ENCODE data around the gene ZFYVE28.
A peak's percentile ranks its signal among the peaks of the same experiment; 100 is the strongest.

Gene ZFYVE28

GRCh38 chr4:2268357-2269205 lies 149.9 kb downstream of the ZFYVE28 start:
- no peak for DNase-seq

- DNase-seq = no peak
These were observed 150.6 kb downstream of the ZFYVE28 start for GRCh38 chr4:2267841-2268240.

DNA sequence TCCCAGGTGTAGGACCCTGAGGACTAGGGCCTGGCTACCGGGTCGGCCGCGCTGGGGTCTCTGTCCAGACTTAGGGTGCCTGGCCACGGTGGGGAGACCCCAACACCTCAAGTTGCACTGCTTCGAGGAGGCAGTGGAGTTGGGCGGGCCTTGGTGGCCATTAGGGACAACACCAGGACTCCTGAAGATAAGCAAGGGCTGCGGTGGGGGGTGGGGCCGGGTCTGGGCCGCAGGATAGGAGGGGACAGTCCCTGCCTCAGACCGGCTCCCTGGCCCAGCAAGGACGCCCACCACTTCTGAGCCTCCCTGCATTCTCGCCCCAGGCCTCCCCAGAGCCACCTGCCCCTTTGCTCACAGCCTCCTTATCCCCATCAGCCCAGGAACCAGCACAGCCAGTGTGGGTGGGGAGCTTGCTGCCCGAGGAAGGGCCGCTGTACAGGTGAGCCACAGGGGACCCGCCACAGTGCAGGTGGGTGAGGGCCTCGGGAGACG lies 151.1 kb downstream of the ZFYVE28 start:
- DNase-seq = no peak

DNA sequence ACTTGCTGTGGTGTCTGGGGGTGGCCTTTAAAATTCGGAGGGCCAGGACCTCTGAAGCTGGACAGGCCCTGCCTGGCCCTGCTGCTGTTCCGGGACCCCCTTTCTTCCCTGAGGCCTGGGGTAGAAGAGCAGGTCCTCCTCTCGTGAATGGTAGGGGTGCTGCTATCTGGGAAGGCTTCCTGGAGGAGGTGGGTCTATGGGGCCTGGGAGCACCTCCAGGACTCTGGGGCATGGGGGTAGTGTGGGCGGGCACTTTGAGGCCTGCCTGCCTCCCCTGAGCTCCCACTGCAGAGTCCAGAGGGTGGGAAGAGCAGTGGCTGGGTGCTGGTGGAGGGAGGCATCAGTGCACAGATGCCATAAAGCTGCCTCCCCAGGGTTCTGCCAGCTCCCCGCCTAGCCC lies 151.6 kb downstream of the ZFYVE28 start:
- DNase-seq = no peak

- no peak for DNase-seq
These were observed 152.3 kb downstream of the ZFYVE28 start for GRCh38 chr4:2266181-2266580.

DNA sequence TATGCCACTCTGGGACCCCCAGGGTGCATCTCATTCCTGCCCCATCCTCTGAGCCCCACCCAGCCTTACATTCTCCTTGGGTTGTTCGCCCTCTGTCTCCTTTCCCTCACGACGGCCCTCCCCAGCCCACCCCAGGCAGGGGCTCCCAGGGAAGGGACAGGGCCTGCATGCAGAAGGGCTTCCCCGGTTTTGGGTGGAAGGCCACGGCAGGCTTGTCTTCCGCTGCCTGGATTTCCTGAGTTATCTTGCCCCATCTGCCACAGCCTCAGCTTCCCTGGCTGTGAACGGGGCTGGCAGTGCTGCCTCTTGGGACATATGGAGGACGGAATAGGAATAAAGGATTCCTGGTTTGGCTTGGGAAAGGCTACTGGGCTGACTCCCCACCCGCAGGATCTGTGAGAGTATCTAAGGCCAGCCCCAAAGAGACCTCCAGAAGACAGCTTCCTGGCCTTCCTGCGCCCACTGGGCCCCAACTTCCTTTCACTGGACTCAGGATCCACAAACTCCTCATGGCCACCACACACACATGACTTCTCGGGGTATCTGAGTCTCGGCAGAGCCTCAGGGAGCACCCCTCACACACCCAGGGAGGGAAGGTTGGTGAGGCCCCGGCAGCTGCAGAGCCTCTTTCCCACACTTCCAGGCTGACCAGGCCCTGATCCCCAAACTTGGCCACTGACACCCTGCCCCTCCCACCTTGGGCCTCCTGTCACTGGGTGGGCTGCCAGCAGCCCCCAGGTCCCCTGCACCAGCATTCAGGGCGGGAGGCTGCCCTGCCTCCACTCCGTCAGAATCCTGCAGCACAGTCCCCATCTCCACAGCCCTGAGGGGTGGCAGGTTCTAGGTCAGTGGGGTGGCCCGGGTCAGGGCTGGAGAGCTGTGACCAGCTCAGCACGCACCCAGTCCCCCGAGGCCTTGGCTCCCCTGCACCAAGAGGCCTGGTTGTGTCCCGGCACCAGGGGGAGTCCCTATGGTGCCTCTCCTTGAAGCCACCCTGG lies 153.0 kb downstream of the ZFYVE28 start:
- DNase-seq = no peak

DNA sequence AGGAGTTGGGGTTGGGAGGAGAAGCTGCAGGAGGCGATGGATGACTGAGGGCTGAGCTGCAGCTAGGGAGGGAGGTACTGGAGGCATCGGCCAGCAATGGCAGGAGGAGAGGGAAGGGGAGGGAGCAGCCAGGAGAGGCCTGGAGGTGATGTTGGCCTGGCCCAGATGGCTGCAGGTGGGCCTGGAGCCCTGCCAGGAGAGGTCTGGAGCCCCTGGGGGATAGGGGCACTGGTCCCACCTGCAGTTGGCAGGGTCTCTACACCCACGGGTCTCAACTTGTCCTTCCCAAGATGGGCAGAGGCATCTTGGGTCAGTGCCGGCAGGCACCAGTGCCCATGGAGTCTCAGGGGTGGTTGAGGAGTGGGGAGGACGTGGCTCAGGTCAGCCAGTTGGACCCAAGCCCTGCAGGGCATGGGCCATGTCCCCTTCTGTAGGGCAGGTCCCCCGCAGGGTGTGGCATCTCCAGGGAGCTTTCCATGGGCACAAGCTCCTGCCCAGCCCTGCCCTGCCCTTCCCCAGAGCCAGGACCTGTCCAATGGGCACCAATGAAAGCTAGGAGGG lies 153.9 kb downstream of the ZFYVE28 start:
- no peak for DNase-seq

DNA sequence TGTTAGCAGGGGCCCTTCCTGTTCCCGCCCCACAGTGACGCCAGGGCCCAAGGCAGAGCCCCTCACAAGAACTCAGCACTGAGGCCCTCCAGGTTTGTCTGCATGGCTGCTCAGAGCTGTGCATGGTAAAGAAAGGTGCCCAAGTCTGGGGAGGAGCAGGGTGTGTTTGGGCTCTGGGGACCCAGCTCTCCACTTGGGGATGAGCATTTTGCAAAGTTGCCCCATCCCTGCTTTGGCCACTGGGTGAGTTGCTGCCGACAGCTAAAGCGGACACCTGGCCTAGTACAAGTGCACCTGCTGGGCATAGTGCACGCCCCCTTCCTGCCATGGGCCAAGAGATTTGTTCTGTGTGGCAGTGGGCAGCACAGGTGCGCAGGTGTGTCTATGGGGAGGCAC lies 154.5 kb downstream of the ZFYVE28 start:
- DNase-seq = no peak

- DNase-seq = no peak
These were observed 155.5 kb downstream of the ZFYVE28 start for GRCh38 chr4:2262944-2263250.

DNA sequence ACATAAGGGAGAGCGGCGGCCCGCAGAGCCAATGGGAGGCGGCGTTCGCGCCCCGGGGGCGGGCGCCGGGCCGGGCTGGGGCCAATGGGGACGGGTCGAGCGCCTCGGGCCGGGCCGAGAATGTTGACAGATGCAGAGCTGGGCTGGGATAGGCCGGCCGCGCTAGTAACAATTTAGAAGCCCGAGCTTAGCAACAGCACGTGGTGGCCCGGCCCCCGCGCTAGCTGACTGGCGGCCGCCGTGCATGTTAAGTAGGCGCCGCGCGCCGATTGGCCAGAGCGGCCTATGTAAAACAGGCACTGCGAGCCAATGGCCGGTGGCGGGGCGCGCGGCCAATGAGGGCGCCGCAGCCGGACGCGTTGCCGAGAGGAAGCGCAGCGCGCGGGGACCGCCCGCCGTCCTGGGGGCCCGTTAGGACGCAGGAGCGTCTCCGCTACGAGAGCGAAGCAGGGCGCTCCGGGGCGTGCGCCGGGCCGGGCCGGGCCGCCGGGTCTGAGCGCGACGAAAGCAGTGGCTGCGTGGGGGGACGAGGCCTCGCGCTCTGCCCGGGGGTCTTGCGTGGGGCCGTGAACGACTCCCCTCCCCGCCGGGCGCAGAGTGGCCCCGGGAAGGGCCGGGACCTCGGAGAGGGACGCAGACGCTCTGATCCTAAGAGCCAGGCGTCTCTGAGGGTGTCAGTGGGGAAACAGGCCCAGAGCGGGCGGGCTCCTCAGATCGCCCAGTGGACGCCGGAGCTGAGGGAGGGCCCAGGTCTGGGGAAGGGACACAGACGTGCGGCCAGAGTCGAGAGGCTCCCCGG lies 156.1 kb downstream of the ZFYVE28 start:
- peak; percentile 98 for DNase-seq

- no peak for DNase-seq
These were observed 156.6 kb downstream of the ZFYVE28 start, which contains the start of gene MXD4 for GRCh38 chr4:2261853-2262144. Gene MXD4, minus strand, starts transcription at chr4:2262109. Its CDS starts 129 bp downstream, at chr4:2261980.

GRCh38 chr4:2261110-2261852 lies 157.2 kb downstream of the ZFYVE28 start:
- peak; percentile 71 for DNase-seq

- no peak for DNase-seq
These were observed 157.9 kb downstream of the ZFYVE28 start for GRCh38 chr4:2260344-2261109.

GRCh38 chr4:2259541-2260343 lies 158.7 kb downstream of the ZFYVE28 start:
- peak; percentile 1 for DNase-seq

DNA sequence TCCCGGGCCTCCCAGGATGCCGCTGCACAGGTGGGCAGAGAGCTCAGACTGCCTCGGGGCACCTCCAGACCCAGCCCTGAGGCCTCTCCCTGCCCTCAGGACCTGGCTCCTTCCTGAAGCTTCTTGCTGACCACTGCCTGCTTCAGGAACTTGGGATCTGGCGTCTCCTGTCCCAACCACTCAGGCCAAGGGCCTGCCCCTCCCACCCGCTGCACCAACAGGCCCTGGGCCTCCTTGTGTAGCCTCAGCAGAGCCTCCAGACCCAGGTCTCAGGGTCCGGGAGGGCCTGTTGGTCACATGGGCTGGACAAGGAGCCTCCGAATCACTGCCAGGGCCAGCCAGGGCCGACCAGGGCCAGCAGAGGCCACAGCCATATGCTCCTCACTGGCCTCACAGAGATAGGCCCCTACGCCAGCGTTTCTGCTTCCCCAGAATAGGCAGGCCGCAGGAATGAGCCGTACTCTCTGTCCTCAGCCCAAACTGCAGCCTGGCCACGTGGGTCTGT lies 159.4 kb downstream of the ZFYVE28 start:
- DNase-seq = no peak

DNA sequence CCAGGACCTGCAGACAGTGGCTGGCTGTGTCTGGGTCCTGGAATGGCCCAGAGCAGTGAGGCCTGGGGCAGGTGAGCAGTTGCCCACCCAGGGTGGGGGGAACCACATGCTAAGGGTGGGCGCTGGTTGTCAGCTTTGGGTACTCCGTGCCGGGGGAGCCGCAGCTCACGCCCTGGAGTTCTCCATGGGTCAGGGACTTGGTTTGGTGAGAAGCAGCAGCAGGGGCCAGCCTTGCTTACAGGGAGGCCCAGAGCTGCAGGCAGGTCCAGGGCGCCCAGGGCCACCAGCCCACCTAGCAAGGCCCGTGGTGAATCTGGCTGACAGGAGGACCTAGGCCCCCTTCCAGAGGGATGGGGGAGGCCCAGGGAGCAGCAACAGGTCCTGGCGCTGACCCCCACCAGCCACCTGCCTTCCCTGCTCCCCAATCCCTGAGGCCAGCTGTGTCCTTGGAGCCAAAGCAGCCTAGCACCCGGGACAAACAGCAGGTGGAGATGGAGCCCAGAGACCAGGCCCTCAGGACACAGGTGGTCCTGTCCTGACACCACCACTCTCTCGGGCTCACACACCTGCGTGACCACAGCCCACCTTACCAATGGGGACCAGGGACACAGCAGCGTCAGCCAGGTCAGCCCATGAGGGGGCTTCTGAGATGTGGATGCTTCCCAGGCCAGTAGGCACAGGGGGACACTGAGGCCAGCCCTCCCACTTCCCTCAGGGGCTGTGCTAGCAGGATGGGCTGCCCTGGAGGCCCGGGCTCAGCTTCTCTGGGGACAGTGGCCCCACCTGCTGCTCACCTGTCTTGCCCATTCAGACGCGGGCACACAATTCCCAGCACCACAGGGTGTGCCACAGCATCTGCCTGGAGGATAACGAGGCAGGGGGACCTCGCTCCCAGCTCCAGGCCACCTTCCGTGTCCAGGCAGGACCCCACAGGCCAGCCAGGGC lies 160.1 kb downstream of the ZFYVE28 start:
- peak; percentile 1 for DNase-seq

- no peak for DNase-seq
These were observed 160.9 kb downstream of the ZFYVE28 start for GRCh38 chr4:2257361-2258081.

GRCh38 chr4:2256781-2257191 lies 161.7 kb downstream of the ZFYVE28 start:
- no peak for DNase-seq
